MM.1S (cell line): ENCODE results near the gene ADAMTS17.

Experiments used
- CTCF ChIP-seq: fragments of 300-600 bp; sonication (generic); IDR thresholded peaks from 2 replicates; pipeline ENCODE4 v1.5.1; 2016; ENCODE audit warnings: antibody characterized with exemption, low read length, mixed read lengths
- EZH2 ChIP-seq: fragments of 300-600 bp; sonication (generic); optimal IDR thresholded peaks from 2 replicates; pipeline ENCODE3; 2017; ENCODE audit warnings: low read depth, mild to moderate bottlenecking, antibody characterized with exemption, low read length, mixed read lengths

GRCh38 chr15:100016632-100017031 is 325.1 kb downstream of the ADAMTS17 start:
- no peak for TF ChIP-seq CTCF
- no peak for TF ChIP-seq EZH2
